ENCODE measurements around the gene TPCN2.
"Not testable (repeated sequence)": the region's sequence is repeated elsewhere in the genome, so short reads cannot be mapped to it uniquely, and the experiment has no call there.

The TPCN2 gene

GRCh38 chr11:69048694-69049489 is at the start of gene TPCN2:
TPCN2 (plus strand) TSS chr11:69048932; CDS start chr11:69048998, 66 bp downstream.
- peak; percentile 100 for DNase-seq

- no peak for DNase-seq
Observed at GRCh38 chr11:68999093-68999747, 49.5 kb upstream of the TPCN2 start.

GRCh38 chr11:68999748-69000355 is 48.9 kb upstream of the TPCN2 start:
- DNase-seq, result not testable (repeated sequence)

GRCh38 chr11:69000391-69000790 is 48.3 kb upstream of the TPCN2 start:
- DNase-seq, result no peak

GRCh38 chr11:69000831-69001242 is 47.9 kb upstream of the TPCN2 start:
- DNase-seq, result no peak

- no peak for DNase-seq
Observed at GRCh38 chr11:69001243-69002081, 47.3 kb upstream of the TPCN2 start.

GRCh38 chr11:69002110-69002569 is 46.6 kb upstream of the TPCN2 start:
- no peak for DNase-seq

GRCh38 chr11:69002570-69003231 is 46.0 kb upstream of the TPCN2 start:
- no peak for DNase-seq

GRCh38 chr11:69003301-69003865 is 45.3 kb upstream of the TPCN2 start:
- no peak for DNase-seq

- no peak for DNase-seq
Observed at GRCh38 chr11:69003866-69004367, 44.8 kb upstream of the TPCN2 start.

GRCh38 chr11:69004411-69005182 is 44.1 kb upstream of the TPCN2 start:
- DNase-seq, result no peak

GRCh38 chr11:69005183-69005630 is 43.5 kb upstream of the TPCN2 start:
- DNase-seq, result no peak

- DNase-seq, result no peak
Observed at GRCh38 chr11:69005631-69006368, 42.9 kb upstream of the TPCN2 start.

GRCh38 chr11:69006816-69007215 is 41.9 kb upstream of the TPCN2 start:
- DNase-seq, result no peak

GRCh38 chr11:69007975-69008381 is 40.8 kb upstream of the TPCN2 start:
- DNase-seq, result no peak

GRCh38 chr11:69008737-69009440 is 39.8 kb upstream of the TPCN2 start:
- peak; percentile 100 for DNase-seq

- no peak for DNase-seq
Observed at GRCh38 chr11:69009441-69010211, 39.1 kb upstream of the TPCN2 start.

GRCh38 chr11:69010361-69010891 is 38.3 kb upstream of the TPCN2 start:
- no peak for DNase-seq
